Endometrial microvascular endothelial cells (primary cell): ENCODE measurements around the gene CDCP1. TPM values are rescaled to one million over a fixed set of nuclear protein-coding genes. Genes with fewer than 3 reads are reported as not detected.
"Not testable (repeated sequence)": the region's sequence is repeated elsewhere in the genome, so short reads cannot be mapped to it uniquely, and the experiment has no call there.

Experiments
- in situ Hi-C: cut with HindIII; loops from 2 replicates; pipeline ENCODE4 v1.10.0; 2017; ENCODE audit warnings: low sequenced_read_pairs, low pct_unique_long_range_greater_than_20kb; ENCODE audit errors: inconsistent ontology term
- total RNA-seq: library from RNA; depleted of rRNA; stranded (reverse); fragments of >200 nt; gene quantifications from one replicate; pipeline ENCODE4 v1.2.3, GENCODE V29; 2015; ENCODE audit errors: inconsistent ontology term

Gene CDCP1
- total RNA-seq, 1 donor from 2014 or later: 13.0 TPM

GRCh38 chr3:45097296-45097883 lies 48.8 kb downstream of the CDCP1 start:
- in situ Hi-C loops: no loop called here

GRCh38 chr3:45095916-45096526 lies 50.2 kb downstream of the CDCP1 start:
- in situ Hi-C loops: no loop called here

GRCh38 chr3:45093176-45093575 lies 53.0 kb downstream of the CDCP1 start:
- in situ Hi-C loops: no loop called here

- in situ Hi-C loops: no loop called here
These were observed 53.8 kb downstream of the CDCP1 start for GRCh38 chr3:45092132-45093031.

- in situ Hi-C loops: no loop called here
These were observed 55.3 kb downstream of the CDCP1 start for GRCh38 chr3:45090855-45091254.

GRCh38 chr3:45088543-45089358 lies 57.4 kb downstream of the CDCP1 start:
- in situ Hi-C loops: no loop called here

GRCh38 chr3:45087155-45087554 lies 59.0 kb downstream of the CDCP1 start:
- in situ Hi-C loops: no loop called here

GRCh38 chr3:45084820-45085816 lies 61.1 kb downstream of the CDCP1 start:
- in situ Hi-C loops: no loop called here

GRCh38 chr3:45084361-45084760 lies 61.8 kb downstream of the CDCP1 start:
- in situ Hi-C loops: no loop called here

- in situ Hi-C loops: no loop called here
These were observed 63.2 kb downstream of the CDCP1 start for GRCh38 chr3:45083023-45083422.

GRCh38 chr3:45082142-45082538 lies 64.0 kb downstream of the CDCP1 start:
- in situ Hi-C loops: no loop called here

GRCh38 chr3:45081506-45082141 lies 64.6 kb downstream of the CDCP1 start:
- in situ Hi-C loops: no loop called here

- in situ Hi-C loops: no loop called here
These were observed 65.4 kb downstream of the CDCP1 start for GRCh38 chr3:45080824-45081223.

GRCh38 chr3:45079715-45080114 lies 66.5 kb downstream of the CDCP1 start:
- in situ Hi-C loops: no loop called here

- in situ Hi-C loops: no loop called here
These were observed 67.2 kb downstream of the CDCP1 start for GRCh38 chr3:45078910-45079522.

GRCh38 chr3:45078256-45078655 lies 67.9 kb downstream of the CDCP1 start:
- in situ Hi-C loops: not testable (repeated sequence)
